ENCODE measurements around the gene AP3B1.
"Not testable (repeated sequence)": the region's sequence is repeated elsewhere in the genome, so short reads cannot be mapped to it uniquely, and the experiment has no call there.

Gene AP3B1

GRCh38 chr5:78132507-78132906, 162.0 kb downstream of the AP3B1 start:
- no peak for DNase-seq

GRCh38 chr5:78129597-78129996, 164.9 kb downstream of the AP3B1 start:
- no peak for DNase-seq

- DNase-seq, result no peak
Measured at GRCh38 chr5:78127875-78128274, 166.6 kb downstream of the AP3B1 start.

- no peak for DNase-seq
Measured at GRCh38 chr5:78126536-78126935, 168.0 kb downstream of the AP3B1 start.

GRCh38 chr5:78116167-78116566, 178.3 kb downstream of the AP3B1 start:
- DNase-seq, result no peak

GRCh38 chr5:78113689-78114264, 180.7 kb downstream of the AP3B1 start:
- no peak for DNase-seq

GRCh38 chr5:78112931-78113330, 181.6 kb downstream of the AP3B1 start:
- no peak for DNase-seq

GRCh38 chr5:78109891-78110324, 184.6 kb downstream of the AP3B1 start:
- no peak for DNase-seq

GRCh38 chr5:78108564-78108963, 185.9 kb downstream of the AP3B1 start:
- DNase-seq, result no peak

GRCh38 chr5:78103232-78103918, 191.1 kb downstream of the AP3B1 start:
- no peak for DNase-seq

- DNase-seq, result no peak
Measured at GRCh38 chr5:78102500-78102899, 192.0 kb downstream of the AP3B1 start.

GRCh38 chr5:78095125-78095524, 199.4 kb downstream of the AP3B1 start:
- no peak for DNase-seq

GRCh38 chr5:78090002-78090401, 204.5 kb downstream of the AP3B1 start:
- no peak for DNase-seq

- DNase-seq, result no peak
Measured at GRCh38 chr5:78078858-78079257, 215.6 kb downstream of the AP3B1 start.

GRCh38 chr5:78077369-78078068, 217.0 kb downstream of the AP3B1 start:
- no peak for DNase-seq

GRCh38 chr5:78076351-78076750, 218.1 kb downstream of the AP3B1 start:
- DNase-seq, result no peak

- DNase-seq, result no peak
Measured at GRCh38 chr5:78075301-78075700, 219.2 kb downstream of the AP3B1 start.

GRCh38 chr5:78070691-78071090, 223.8 kb downstream of the AP3B1 start:
- DNase-seq, result not testable (repeated sequence)

GRCh38 chr5:78067581-78067980, 226.9 kb downstream of the AP3B1 start:
- DNase-seq, result not testable (repeated sequence)

GRCh38 chr5:78066722-78067121, 227.8 kb downstream of the AP3B1 start:
- DNase-seq, result not testable (repeated sequence)

- DNase-seq, result no peak
Measured at GRCh38 chr5:78065663-78066062, 228.8 kb downstream of the AP3B1 start.

- DNase-seq, result no peak
Measured at GRCh38 chr5:78064941-78065472, 229.5 kb downstream of the AP3B1 start.

- no peak for DNase-seq
Measured at GRCh38 chr5:78063495-78063894, 231.0 kb downstream of the AP3B1 start.

GRCh38 chr5:78062645-78063044, 231.9 kb downstream of the AP3B1 start:
- DNase-seq, result no peak

Measured in stimulated activated naive CD4-positive, alpha-beta T cell treated with Interleukin-2 at 50 U/mL for 16 hours (primary cell).